Measurements from ENCODE around the gene HLA-G. TPM values are rescaled to one million over a fixed set of nuclear protein-coding genes. Genes with fewer than 3 reads are reported as not detected.
"Not testable (repeated sequence)": the region's sequence is repeated elsewhere in the genome, so short reads cannot be mapped to it uniquely, and the experiment has no call there.

The HLA-G gene
- total RNA-seq, 2 experiments from 2014 or later = 0.15 TPM; not detected in 1

GRCh38 chr6:29858006-29858405, 30.4 kb downstream of the HLA-G start:
- Mint-ChIP-seq H3K27me3 (peaks cover 60% of the 10 kb centered on the region), H3K4me1 (no peaks in the 10 kb centered on the region), H3K27ac (no peak overlapping the region), H3K4me3 (no peak overlapping the region), H3K36me3 (ENCODE audit: low read depth) (no peaks in the 10 kb centered on the region), H3K9me3 (no peaks in the 10 kb centered on the region)
- CTCF ChIA-PET = no interaction called here
- POLR2A ChIA-PET = no interaction called here
- no peak for DNase-seq

GRCh38 chr6:29861521-29862255, 34.1 kb downstream of the HLA-G start:
- no peak for DNase-seq
- ChIA-PET CTCF (interaction anchor here (0.6 to 1.0 kb wide), 3 partner anchors 13 to 242 kb away, joined by 3 to 4 read pairs (median 4); no protein-coding TSS in a partner anchor), POLR2A (interaction anchor here (0.6 to 1.5 kb wide), 2 partner anchors 54 to 64 kb away, joined by 3 read pairs; no protein-coding TSS in a partner anchor)
- no peak overlapping the region for H3K27ac Mint-ChIP-seq
- peaks cover 56% of the 10 kb centered on the region for H3K27me3 Mint-ChIP-seq
- no peaks in the 10 kb centered on the region for H3K36me3 Mint-ChIP-seq (ENCODE audit: low read depth)
- H3K9me3 Mint-ChIP-seq = no peaks in the 10 kb centered on the region
- H3K4me1 Mint-ChIP-seq = no peaks in the 10 kb centered on the region
- no peak overlapping the region for H3K4me3 Mint-ChIP-seq

DNA sequence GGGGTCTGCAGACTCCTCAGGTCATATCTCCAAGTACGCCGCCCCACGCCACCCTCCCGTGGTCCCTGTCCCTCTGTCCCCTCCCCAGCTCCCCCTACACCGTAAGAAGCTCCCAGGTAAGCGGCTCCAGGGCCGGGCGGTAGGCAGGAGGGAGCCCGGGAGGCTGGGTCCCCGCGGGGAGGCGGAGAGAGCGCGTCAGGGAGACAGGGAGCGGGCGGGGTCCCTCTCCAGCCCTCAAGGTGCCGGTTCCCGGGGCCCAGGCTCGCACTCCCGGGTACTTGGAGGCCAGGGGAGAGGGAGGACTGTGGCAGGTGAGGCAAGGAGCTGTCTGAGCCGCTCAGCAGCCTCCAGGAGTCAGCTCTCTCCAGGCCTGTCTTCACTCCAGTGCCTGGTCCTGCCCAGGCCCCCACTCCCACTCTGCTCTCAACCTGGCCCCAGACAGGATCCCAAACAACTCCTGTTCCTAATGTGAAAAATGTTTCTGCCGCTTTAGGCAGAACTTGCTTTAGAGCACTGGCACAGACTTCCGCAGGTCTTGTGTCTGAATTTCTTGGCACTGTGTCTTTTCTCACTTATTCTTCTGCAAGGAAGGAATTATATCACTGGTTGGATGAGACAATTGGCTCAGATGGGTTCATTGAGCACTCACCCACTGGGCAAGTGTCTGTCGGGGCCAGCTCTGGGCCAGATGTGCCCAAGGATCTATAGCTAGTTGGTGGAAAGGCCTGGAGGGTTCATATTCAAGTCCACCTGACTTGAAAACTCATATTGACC, 36.6 kb downstream of the HLA-G start:
- H3K4me1 Mint-ChIP-seq = no peaks in the 10 kb centered on the region
- no peak overlapping the region for H3K27ac Mint-ChIP-seq
- no peak for DNase-seq
- ChIA-PET CTCF (no interaction called here), POLR2A (no interaction called here)
- peaks cover 62% of the 10 kb centered on the region for H3K27me3 Mint-ChIP-seq
- no peak overlapping the region for H3K4me3 Mint-ChIP-seq
- H3K36me3 Mint-ChIP-seq (ENCODE audit: low read depth) = no peaks in the 10 kb centered on the region
- H3K9me3 Mint-ChIP-seq = no peaks in the 10 kb centered on the region

DNA sequence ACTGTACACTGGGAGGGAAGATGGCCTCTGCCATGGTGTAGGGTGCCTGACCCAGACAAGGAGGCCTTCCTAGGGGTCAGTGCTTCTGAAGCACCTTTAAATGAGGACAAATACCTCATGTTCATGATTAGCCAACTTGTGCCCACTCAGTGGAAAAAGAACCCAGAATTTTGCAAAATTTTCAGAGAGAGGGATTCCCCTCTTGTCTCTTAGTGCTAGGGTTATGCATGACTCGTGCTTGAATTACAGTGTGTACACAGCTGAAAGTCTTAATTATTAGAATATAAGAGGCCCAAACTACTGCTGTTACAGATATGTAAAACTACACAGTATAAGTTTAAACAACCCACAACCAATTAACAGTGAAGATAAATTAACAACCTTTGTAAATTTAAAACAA, 38.0 kb downstream of the HLA-G start:
- ChIA-PET CTCF (no interaction called here), POLR2A (no interaction called here)
- no peak for DNase-seq
- Mint-ChIP-seq H3K27me3 (peaks cover 54% of the 10 kb centered on the region), H3K9me3 (no peaks in the 10 kb centered on the region), H3K27ac (no peak overlapping the region), H3K4me3 (no peak overlapping the region), H3K36me3 (ENCODE audit: low read depth) (no peaks in the 10 kb centered on the region), H3K4me1 (no peaks in the 10 kb centered on the region)

GRCh38 chr6:29870104-29870503, 42.5 kb downstream of the HLA-G start:
- H3K27ac Mint-ChIP-seq = no peak overlapping the region
- ChIA-PET CTCF (no interaction called here), POLR2A (no interaction called here)
- peaks cover 28% of the 10 kb centered on the region for H3K27me3 Mint-ChIP-seq
- DNase-seq = no peak
- no peak overlapping the region for H3K4me3 Mint-ChIP-seq
- H3K9me3 Mint-ChIP-seq = peaks cover 4% of the 10 kb centered on the region
- H3K36me3 Mint-ChIP-seq (ENCODE audit: low read depth) = no peaks in the 10 kb centered on the region
- H3K4me1 Mint-ChIP-seq = no peaks in the 10 kb centered on the region

GRCh38 chr6:29872791-29873190, 45.2 kb downstream of the HLA-G start:
- Mint-ChIP-seq H3K9me3 (peaks cover 16% of the 10 kb centered on the region), H3K4me3 (no peak overlapping the region), H3K27me3 (peaks cover 10% of the 10 kb centered on the region), H3K36me3 (ENCODE audit: low read depth) (peaks cover 3% of the 10 kb centered on the region), H3K4me1 (no peaks in the 10 kb centered on the region), H3K27ac (no peak overlapping the region)
- ChIA-PET POLR2A (no interaction called here), CTCF (no interaction called here)
- DNase-seq = no peak

DNA sequence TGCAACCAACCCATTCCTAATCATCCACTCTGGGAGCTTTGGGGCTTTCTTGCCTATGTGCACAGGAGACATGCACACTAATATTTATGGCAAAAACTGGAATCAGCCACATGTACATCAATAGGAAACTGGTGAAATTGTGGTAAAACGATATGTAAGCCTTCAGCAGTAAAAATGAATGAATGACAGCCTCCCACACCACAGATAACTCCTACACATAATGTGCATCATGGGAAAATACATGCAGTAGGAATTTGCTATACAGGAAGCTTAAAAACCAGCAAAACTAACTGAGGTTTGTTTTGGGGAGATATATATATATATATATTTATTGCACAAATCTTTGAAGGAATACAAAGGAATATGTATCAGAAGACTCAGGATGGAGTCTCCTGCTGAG, 47.6 kb downstream of the HLA-G start:
- CTCF ChIA-PET = no interaction called here
- H3K27me3 Mint-ChIP-seq = peaks cover 16% of the 10 kb centered on the region
- no peak overlapping the region for H3K4me3 Mint-ChIP-seq
- peaks cover 3% of the 10 kb centered on the region for H3K36me3 Mint-ChIP-seq (ENCODE audit: low read depth)
- H3K9me3 Mint-ChIP-seq = peaks cover 16% of the 10 kb centered on the region
- H3K27ac Mint-ChIP-seq = no peak overlapping the region
- no peak for DNase-seq
- H3K4me1 Mint-ChIP-seq = no peaks in the 10 kb centered on the region
- POLR2A ChIA-PET = no interaction called here

- H3K27ac Mint-ChIP-seq; H3K36me3 Mint-ChIP-seq (ENCODE audit: low read depth); POLR2A ChIA-PET; CTCF ChIA-PET; H3K4me3 Mint-ChIP-seq; H3K4me1 Mint-ChIP-seq; DNase-seq: not testable (repeated sequence)
- H3K27me3 Mint-ChIP-seq = peaks cover 18% of the 10 kb centered on the region
- peaks cover 16% of the 10 kb centered on the region for H3K9me3 Mint-ChIP-seq
Observed at GRCh38 chr6:29875734-29876133, 48.1 kb downstream of the HLA-G start.

Other genes with a start within 250 kb of the HLA-G start
- gene OR2H2, start 242.7 kb upstream of the HLA-G start, total RNA-seq = not detected
- 10 to 100 TPM; 32.8 to 35.0 TPM for gene GABBR1, start 194.6 kb upstream of the HLA-G start, total RNA-seq
- gene MOG, start 170.7 kb upstream of the HLA-G start, total RNA-seq = not detected
- not detected for gene ZFP57, start 146.7 kb upstream of the HLA-G start, total RNA-seq
- gene HLA-F, start 104.4 kb upstream of the HLA-G start, total RNA-seq = 100 to 1,000 TPM; 318 to 346 TPM
- 1,000 to 10,000 TPM; 2,531 to 2,553 TPM for gene HLA-A, start 114.7 kb downstream of the HLA-G start, total RNA-seq
- gene POLR1H, start 233.4 kb downstream of the HLA-G start, total RNA-seq = 10 to 100 TPM; 75.5 to 77.8 TPM
- 10 to 100 TPM; 62.5 to 62.6 TPM for gene PPP1R11, start 239.4 kb downstream of the HLA-G start, total RNA-seq
- not detected for gene RNF39, start 247.9 kb downstream of the HLA-G start, total RNA-seq